Liver (tissue), 3 donors: ENCODE measurements around the gene IL17B.

ENCODE experiments used
- EGR1 ChIP-seq, 2 donors: IDR thresholded peaks; 2 replicates each; pipeline ENCODE4 v1.6.1; 2016 to 2018; ENCODE audit warnings: antibody characterized with exemption in 2 of 2, low read depth in 2 of 2
- MAX ChIP-seq: IDR thresholded peaks from 2 replicates; pipeline ENCODE4 v1.6.1; 2016; ENCODE audit warnings: antibody characterized with exemption
- RAD21 ChIP-seq, 2 donors: IDR thresholded peaks; 2 replicates each; pipeline ENCODE4 v1.6.1; 2016; ENCODE audit warnings: antibody characterized with exemption in 2 of 2, mild to moderate bottlenecking in 2 of 2
- REST ChIP-seq: IDR thresholded peaks from 2 replicates; pipeline ENCODE4 v1.6.1; 2016; ENCODE audit warnings: antibody characterized with exemption, mild to moderate bottlenecking
- TAF1 ChIP-seq: conservative IDR thresholded peaks from 2 replicates; pipeline ENCODE4 v1.6.1; 2016; ENCODE audit warnings: antibody characterized with exemption, mild to moderate bottlenecking
- YY1 ChIP-seq: IDR thresholded peaks from 2 replicates; pipeline ENCODE4 v1.6.1; 2016; ENCODE audit warnings: antibody characterized with exemption, mild to moderate bottlenecking
- ZBTB33 ChIP-seq: IDR thresholded peaks from 2 replicates; pipeline ENCODE4 v1.6.1; 2016; ENCODE audit warnings: antibody characterized with exemption
- TF ChIP-seq, protein P1 (sequence below): fragments of 150-350 bp; IDR thresholded peaks from 2 replicates; pipeline ENCODE4 v1.5.1; 2017; ENCODE audit warnings: improper control_type of control experiment, low read depth, low read length; ENCODE audit not compliant: missing input control
- donor health status: healthy.
- donor health status: healthy.

- TF ChIP-seq RAD21 (IDR thresholded peaks at IDR 0.05) (no peak), ZBTB33 (no peak), YY1 (no peak), REST (no peak), TAF1 (no peak), MAX (no peak), EGR1 (IDR thresholded peaks at IDR 0.05; ENCODE audit: low read depth in 2 of 2) (no peak)
- TF ChIP-seq, protein P1, sequence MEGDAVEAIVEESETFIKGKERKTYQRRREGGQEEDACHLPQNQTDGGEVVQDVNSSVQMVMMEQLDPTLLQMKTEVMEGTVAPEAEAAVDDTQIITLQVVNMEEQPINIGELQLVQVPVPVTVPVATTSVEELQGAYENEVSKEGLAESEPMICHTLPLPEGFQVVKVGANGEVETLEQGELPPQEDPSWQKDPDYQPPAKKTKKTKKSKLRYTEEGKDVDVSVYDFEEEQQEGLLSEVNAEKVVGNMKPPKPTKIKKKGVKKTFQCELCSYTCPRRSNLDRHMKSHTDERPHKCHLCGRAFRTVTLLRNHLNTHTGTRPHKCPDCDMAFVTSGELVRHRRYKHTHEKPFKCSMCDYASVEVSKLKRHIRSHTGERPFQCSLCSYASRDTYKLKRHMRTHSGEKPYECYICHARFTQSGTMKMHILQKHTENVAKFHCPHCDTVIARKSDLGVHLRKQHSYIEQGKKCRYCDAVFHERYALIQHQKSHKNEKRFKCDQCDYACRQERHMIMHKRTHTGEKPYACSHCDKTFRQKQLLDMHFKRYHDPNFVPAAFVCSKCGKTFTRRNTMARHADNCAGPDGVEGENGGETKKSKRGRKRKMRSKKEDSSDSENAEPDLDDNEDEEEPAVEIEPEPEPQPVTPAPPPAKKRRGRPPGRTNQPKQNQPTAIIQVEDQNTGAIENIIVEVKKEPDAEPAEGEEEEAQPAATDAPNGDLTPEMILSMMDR: no peak
These were observed 28.5 kb upstream of the IL17B start for GRCh38 chr5:149407323-149408251.
